ENCODE data around the gene PLPPR1. TPM values are rescaled to one million over a fixed set of nuclear protein-coding genes. Genes with fewer than 3 reads are reported as not detected.

The PLPPR1 gene
- total RNA-seq, 1 donor from 2014 or later: 3.2 TPM

DNA sequence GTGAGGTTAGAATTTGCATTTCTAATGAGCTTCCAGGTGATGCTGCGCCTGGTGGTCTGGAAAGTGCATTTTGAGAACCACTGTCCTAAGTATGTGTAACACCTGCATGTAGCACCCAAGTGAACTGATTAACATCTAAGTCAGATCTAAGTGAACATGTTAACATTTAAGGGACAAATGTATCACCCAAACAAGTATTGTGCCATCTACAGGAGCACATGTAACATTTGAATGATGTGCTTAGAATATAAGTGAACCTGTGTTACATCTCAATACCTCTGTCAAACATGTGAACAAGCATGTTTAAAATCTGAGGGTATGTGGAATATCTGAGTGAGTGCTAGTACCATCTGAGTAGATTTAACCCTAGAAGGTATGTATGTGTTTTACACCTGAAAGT, 68.7 kb downstream of the PLPPR1 start:
- no peak overlapping the region for H3K4me3 ChIP-seq
- no peaks in the 10 kb centered on the region for H3K36me3 ChIP-seq
- no peaks in the 10 kb centered on the region for H3K27me3 ChIP-seq
- H3K27ac ChIP-seq: no peak overlapping the region
- no peak overlapping the region for H3K9ac ChIP-seq
- peaks cover 4% of the 10 kb centered on the region for H3K9me3 Mint-ChIP-seq
- H3K4me1 ChIP-seq: peaks cover 4% of the 10 kb centered on the region
- no peak for DNase-seq (ENCODE audit: low spot score)
- no peak overlapping the region for H2AFZ ChIP-seq (replicated peaks)
- H3K79me2 ChIP-seq (ENCODE audit: low read depth): no peaks in the 10 kb centered on the region
- TF ChIP-seq, protein P1, sequence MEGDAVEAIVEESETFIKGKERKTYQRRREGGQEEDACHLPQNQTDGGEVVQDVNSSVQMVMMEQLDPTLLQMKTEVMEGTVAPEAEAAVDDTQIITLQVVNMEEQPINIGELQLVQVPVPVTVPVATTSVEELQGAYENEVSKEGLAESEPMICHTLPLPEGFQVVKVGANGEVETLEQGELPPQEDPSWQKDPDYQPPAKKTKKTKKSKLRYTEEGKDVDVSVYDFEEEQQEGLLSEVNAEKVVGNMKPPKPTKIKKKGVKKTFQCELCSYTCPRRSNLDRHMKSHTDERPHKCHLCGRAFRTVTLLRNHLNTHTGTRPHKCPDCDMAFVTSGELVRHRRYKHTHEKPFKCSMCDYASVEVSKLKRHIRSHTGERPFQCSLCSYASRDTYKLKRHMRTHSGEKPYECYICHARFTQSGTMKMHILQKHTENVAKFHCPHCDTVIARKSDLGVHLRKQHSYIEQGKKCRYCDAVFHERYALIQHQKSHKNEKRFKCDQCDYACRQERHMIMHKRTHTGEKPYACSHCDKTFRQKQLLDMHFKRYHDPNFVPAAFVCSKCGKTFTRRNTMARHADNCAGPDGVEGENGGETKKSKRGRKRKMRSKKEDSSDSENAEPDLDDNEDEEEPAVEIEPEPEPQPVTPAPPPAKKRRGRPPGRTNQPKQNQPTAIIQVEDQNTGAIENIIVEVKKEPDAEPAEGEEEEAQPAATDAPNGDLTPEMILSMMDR (IDR thresholded peaks at IDR 0.05): no peak
- TF ChIP-seq EZH2phosphoT487 (IDR thresholded peaks at IDR 0.05) (no peak), EZH2 (IDR thresholded peaks at IDR 0.05) (no peak)
- H3K4me3 Mint-ChIP-seq: no peak overlapping the region
- H3K27ac Mint-ChIP-seq: peak overlapping the region; percentile 18
- no peaks in the 10 kb centered on the region for H4K20me1 ChIP-seq (ENCODE audit: low read depth)
- no peaks in the 10 kb centered on the region for H3F3A ChIP-seq (ENCODE audit: low read depth)
- H3K4me2 ChIP-seq: no peak overlapping the region
- no peaks in the 10 kb centered on the region for H3K9me3 ChIP-seq (ENCODE audit: low read depth)
- H3K4me1 Mint-ChIP-seq: peaks cover 20% of the 10 kb centered on the region
- peaks cover 2% of the 10 kb centered on the region for H3K27me3 Mint-ChIP-seq (ENCODE audit: insufficient read depth, low read depth)
- H3K36me3 Mint-ChIP-seq: no peaks in the 10 kb centered on the region

DNA sequence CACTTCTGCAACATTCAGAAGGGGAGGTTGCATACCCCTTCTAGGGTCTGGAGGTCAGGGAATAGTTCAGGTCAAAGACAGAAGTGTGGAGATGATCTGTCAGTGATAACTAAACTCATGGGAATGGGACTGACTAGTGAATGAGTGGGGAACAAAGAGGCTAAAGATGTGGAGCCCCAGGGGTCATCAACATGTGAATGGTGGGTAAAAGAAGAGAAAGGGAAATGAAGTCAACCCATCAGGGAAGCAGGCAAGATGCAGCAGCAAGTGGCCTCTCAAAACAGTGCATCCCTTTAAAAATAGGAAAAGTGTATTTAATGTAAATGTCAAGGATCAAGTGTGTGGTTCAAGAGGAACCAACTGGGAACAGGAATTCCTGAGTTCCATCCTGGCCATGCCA, 69.9 kb downstream of the PLPPR1 start:
- Histone ChIP-seq H3K79me2 (ENCODE audit: low read depth) (no peaks in the 10 kb centered on the region), H2AFZ (replicated peaks) (no peak overlapping the region), H3K27me3 (no peaks in the 10 kb centered on the region), H3K4me3 (no peak overlapping the region), H3F3A (ENCODE audit: low read depth) (no peaks in the 10 kb centered on the region), H3K4me1 (peaks cover 4% of the 10 kb centered on the region), H3K9me3 (ENCODE audit: low read depth) (no peaks in the 10 kb centered on the region), H3K9ac (no peak overlapping the region), H4K20me1 (ENCODE audit: low read depth) (no peaks in the 10 kb centered on the region), H3K4me2 (no peak overlapping the region), H3K36me3 (no peaks in the 10 kb centered on the region), H3K27ac (no peak overlapping the region)
- TF ChIP-seq, protein P1 (IDR thresholded peaks at IDR 0.05): no peak
- Mint-ChIP-seq H3K27me3 (ENCODE audit: insufficient read depth, low read depth) (no peaks in the 10 kb centered on the region), H3K4me1 (peaks cover 20% of the 10 kb centered on the region), H3K36me3 (no peaks in the 10 kb centered on the region), H3K27ac (peak overlapping the region; percentile 3), H3K9me3 (peaks cover 4% of the 10 kb centered on the region), H3K4me3 (peak overlapping the region; percentile 13)
- DNase-seq (ENCODE audit: low spot score): no peak

DNA sequence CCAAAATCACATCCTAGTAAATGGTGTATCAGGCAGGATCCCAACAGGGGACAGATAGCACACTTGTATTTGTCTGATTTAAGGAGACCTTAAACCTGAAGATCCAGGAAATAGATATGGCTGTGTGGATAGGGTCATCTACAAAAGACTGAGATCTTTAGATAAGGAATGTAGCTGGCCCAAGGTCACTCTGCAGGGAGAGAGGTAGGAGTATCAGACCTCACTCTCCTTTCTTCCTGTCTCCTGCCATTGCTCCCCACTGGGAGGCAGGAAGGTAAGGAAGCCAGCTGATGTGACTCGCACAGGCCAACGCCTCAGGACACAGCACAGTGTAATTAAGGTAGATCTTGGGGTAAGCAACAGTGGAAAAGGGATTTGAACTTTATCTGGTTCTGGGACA, 85.8 kb downstream of the PLPPR1 start:
- Mint-ChIP-seq H3K4me3 (no peak overlapping the region), H3K9me3 (peaks cover 2% of the 10 kb centered on the region), H3K36me3 (no peaks in the 10 kb centered on the region), H3K27ac (no peak overlapping the region), H3K4me1 (peaks cover 17% of the 10 kb centered on the region), H3K27me3 (ENCODE audit: insufficient read depth, low read depth) (peaks cover 2% of the 10 kb centered on the region)
- no peaks in the 10 kb centered on the region for H3K36me3 ChIP-seq
- no peaks in the 10 kb centered on the region for H3K79me2 ChIP-seq (ENCODE audit: low read depth)
- peaks cover 8% of the 10 kb centered on the region for H3K4me1 ChIP-seq
- DNase-seq (ENCODE audit: low spot score): no peak
- H3K9ac ChIP-seq: no peak overlapping the region
- TF ChIP-seq, protein P1 (IDR thresholded peaks at IDR 0.05): no peak
- TF ChIP-seq EZH2 (IDR thresholded peaks at IDR 0.05) (no peak), EZH2phosphoT487 (IDR thresholded peaks at IDR 0.05) (no peak)
- no peaks in the 10 kb centered on the region for H3F3A ChIP-seq (ENCODE audit: low read depth)
- H3K27me3 ChIP-seq: no peaks in the 10 kb centered on the region
- peak overlapping the region; percentile 12 for H2AFZ ChIP-seq (replicated peaks)
- H3K27ac ChIP-seq: no peak overlapping the region
- H3K9me3 ChIP-seq (ENCODE audit: low read depth): no peaks in the 10 kb centered on the region
- no peak overlapping the region for H3K4me3 ChIP-seq
- H3K4me2 ChIP-seq: no peak overlapping the region
- no peaks in the 10 kb centered on the region for H4K20me1 ChIP-seq (ENCODE audit: low read depth)

Data from neural progenitor cell (in vitro differentiated cells).